Tibial artery (tissue), 4 donors: Measurements from ENCODE around the gene BASP1.
"Not testable (repeated sequence)": the region's sequence is repeated elsewhere in the genome, so short reads cannot be mapped to it uniquely, and the experiment has no call there.

Experiments
- DNase-seq, 2 donors: peaks; one replicate each; pipeline ENCODE4 v3.0.0-alpha.2; 2019
- H3K27ac ChIP-seq, 2 donors: fragments of 200-600 bp; sonication (generic) in 1 of 2; 1 replicate in 1 of 2; 2 replicates in 1 of 2; pipeline ENCODE4 v1.5.1; 2018 to 2019; ENCODE audit warnings: mild to moderate bottlenecking in 1 of 2
- H3K27me3 ChIP-seq, 2 donors: fragments of 200-600 bp; sonication (generic) in 1 of 2; one replicate each; pipeline versions ENCODE4 v1.5.1 to v1.6.0; 2016 to 2019
- H3K36me3 ChIP-seq, 3 donors: fragments of 200-600 bp; sonication (generic) in 2 of 3; one replicate each; pipeline ENCODE4 v1.5.1; 2016 to 2019; ENCODE audit warnings: mild to moderate bottlenecking in 2 of 3
- H3K4me1 ChIP-seq, 4 donors: fragments of 200-600 bp; sonication (generic) in 2 of 4; 1 replicate in 3 of 4; 2 replicates in 1 of 4; pipeline ENCODE4 v1.5.1; 2016 to 2019
- H3K4me3 ChIP-seq, 2 donors: fragments of 200-600 bp; sonication (generic) in 1 of 2; 1 replicate in 1 of 2; 2 replicates in 1 of 2; pipeline ENCODE4 v1.5.1; 2018 to 2019; ENCODE audit warnings: mild to moderate bottlenecking in 2 of 2
- H3K9me3 ChIP-seq, 3 donors: fragments of 200-600 bp; sonication (generic) in 1 of 3; one replicate each; pipeline ENCODE4 v1.5.1; 2016 to 2019
- intact Hi-C: fragments of 100-400 bp; cut with DNase I; formaldehyde crosslinking; loops from one replicate; pipeline ENCODE4 v1.15.0; 2023; ENCODE audit warnings: low total_unique reads
- TF ChIP-seq, protein P1 (sequence below), 2 experiments: fragments of 200-600 bp in 1 of 2; fragments of 450-650 bp in 1 of 2; IDR thresholded peaks; one replicate each; pipeline ENCODE4 v1.5.1; 2017 to 2019; ENCODE audit warnings: antibody characterized with exemption in 2 of 2, mild to moderate bottlenecking in 1 of 2, moderate library complexity in 1 of 2

The BASP1 gene

DNA sequence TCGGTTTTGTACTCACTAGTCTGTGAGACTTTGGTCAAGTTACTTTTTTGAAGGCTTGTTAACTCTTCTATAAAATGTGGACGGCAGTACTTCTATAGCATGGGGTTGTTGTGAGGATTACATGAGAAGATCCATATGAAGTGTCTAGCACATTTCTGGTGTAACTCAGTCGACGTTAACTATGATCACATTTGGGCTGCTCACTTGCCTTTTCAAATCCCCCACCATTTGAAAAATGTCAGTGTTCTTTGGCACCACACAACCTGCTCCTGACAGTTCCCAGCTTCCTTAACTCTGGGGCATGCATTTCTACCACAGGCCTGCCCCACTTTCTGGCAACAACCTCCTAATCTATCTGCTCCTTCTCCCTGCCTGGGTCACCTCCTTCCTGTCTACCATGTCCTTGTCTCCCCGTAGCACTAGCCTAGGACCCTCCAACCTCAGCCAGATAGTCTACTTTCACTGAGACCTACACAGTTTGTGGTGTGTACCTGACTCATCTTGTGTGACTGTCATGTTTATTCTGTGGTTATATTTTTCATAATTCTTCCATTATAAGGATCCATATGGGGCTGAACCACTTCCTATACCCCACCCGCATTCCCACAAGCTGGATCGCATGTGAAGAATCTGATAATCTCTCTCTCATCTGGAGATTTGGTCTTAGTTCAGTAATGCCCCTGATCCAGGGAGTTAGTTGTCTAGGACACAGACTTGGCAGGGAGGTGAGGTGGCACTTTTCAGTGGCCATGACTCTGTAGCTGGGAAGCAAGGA lies 30.2 kb upstream of the BASP1 start:
- no peaks in the 10 kb centered on the region for H3K9me3 ChIP-seq
- no peaks in the 10 kb centered on the region for H3K27me3 ChIP-seq
- H3K36me3 ChIP-seq: no peaks in the 10 kb centered on the region
- intact Hi-C loops: loop anchor here (5.0 to 10.0 kb wide), 3 partner anchors 52 to 492 kb away; no protein-coding TSS in a partner anchor
- H3K4me1 ChIP-seq: peaks cover 0 to 37% (median 8%) of the 10 kb centered on the region in 4 donors
- no peak overlapping the region for H3K27ac ChIP-seq
- H3K4me3 ChIP-seq: no peak overlapping the region
- TF ChIP-seq, protein P1, sequence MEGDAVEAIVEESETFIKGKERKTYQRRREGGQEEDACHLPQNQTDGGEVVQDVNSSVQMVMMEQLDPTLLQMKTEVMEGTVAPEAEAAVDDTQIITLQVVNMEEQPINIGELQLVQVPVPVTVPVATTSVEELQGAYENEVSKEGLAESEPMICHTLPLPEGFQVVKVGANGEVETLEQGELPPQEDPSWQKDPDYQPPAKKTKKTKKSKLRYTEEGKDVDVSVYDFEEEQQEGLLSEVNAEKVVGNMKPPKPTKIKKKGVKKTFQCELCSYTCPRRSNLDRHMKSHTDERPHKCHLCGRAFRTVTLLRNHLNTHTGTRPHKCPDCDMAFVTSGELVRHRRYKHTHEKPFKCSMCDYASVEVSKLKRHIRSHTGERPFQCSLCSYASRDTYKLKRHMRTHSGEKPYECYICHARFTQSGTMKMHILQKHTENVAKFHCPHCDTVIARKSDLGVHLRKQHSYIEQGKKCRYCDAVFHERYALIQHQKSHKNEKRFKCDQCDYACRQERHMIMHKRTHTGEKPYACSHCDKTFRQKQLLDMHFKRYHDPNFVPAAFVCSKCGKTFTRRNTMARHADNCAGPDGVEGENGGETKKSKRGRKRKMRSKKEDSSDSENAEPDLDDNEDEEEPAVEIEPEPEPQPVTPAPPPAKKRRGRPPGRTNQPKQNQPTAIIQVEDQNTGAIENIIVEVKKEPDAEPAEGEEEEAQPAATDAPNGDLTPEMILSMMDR (IDR thresholded peaks at IDR 0.05): no peak
- no peak for DNase-seq

DNA sequence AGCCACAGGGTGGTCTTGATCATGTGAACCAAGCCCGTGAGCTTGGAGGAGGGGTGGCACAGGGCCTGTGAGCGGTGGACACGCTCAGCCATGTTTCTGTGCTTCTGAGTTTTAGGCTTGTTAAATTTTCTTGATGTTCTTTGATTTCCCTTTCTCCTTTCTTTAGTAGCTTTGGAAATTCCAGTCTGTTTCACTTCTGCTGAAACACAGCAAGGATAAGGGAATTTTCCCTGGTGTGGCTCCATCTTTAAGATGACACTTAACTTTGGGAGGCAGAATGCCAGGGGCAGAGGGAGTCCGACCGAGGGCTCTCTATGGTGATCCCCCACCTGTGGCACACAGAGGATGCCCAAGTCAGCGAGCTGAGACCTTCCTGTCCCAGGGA lies 29.7 kb upstream of the BASP1 start:
- no peaks in the 10 kb centered on the region for H3K9me3 ChIP-seq
- no peak for DNase-seq
- TF ChIP-seq, protein P1 (IDR thresholded peaks at IDR 0.05): no peak
- no peak overlapping the region for H3K27ac ChIP-seq
- H3K27me3 ChIP-seq: no peaks in the 10 kb centered on the region
- no peak overlapping the region for H3K4me3 ChIP-seq
- intact Hi-C loops: loop anchor here (5.0 to 10.0 kb wide), 3 partner anchors 53 to 493 kb away; no protein-coding TSS in a partner anchor
- peaks cover 0 to 37% (median 8%) of the 10 kb centered on the region in 4 donors for H3K4me1 ChIP-seq
- H3K36me3 ChIP-seq: no peaks in the 10 kb centered on the region

DNA sequence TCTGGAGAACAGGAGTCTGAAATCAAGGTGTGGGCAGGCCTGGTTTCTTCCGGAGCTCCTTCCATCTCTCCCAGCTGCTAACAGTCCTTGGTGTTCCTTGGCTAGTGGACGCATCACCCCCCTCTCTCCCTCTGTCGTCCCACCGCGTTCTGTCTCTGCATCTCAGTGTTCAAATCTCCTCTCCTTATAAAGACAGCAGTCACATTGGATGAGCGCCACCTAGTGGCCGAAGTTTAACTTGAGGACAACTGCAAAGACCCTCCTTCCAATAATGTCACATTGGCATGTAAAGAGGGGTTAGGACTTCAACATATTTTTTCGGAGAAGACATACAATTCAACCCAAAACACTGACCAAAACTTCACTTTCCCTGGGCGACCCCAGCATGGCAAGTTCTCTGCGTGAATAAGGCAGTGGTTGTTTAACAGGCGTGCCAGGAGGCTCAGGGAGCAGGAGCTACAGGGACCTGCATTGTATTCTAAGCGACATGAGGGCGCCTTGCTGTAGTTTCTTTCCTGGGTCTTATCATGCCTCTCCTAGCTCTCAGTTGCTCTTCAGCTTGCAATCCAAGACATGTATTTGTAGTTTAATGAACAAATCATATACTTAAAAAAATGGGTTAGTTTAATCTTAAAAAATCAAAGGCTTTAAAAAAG lies 27.9 kb upstream of the BASP1 start:
- H3K4me3 ChIP-seq: no peak overlapping the region
- DNase-seq: peak; percentile 77 to 86
- H3K27ac ChIP-seq: no peak overlapping the region
- H3K9me3 ChIP-seq: no peaks in the 10 kb centered on the region
- H3K36me3 ChIP-seq: no peaks in the 10 kb centered on the region
- TF ChIP-seq, protein P1 (IDR thresholded peaks at IDR 0.05): peak; percentile 75 to 76
- no peaks in the 10 kb centered on the region for H3K27me3 ChIP-seq
- intact Hi-C loops: loop anchor here (2.0 to 10.0 kb wide), 6 partner anchors 55 to 725 kb away; partner anchors contain the start of gene ZNF622
- peaks cover 0 to 37% (median 8%) of the 10 kb centered on the region in 4 donors for H3K4me1 ChIP-seq

DNA sequence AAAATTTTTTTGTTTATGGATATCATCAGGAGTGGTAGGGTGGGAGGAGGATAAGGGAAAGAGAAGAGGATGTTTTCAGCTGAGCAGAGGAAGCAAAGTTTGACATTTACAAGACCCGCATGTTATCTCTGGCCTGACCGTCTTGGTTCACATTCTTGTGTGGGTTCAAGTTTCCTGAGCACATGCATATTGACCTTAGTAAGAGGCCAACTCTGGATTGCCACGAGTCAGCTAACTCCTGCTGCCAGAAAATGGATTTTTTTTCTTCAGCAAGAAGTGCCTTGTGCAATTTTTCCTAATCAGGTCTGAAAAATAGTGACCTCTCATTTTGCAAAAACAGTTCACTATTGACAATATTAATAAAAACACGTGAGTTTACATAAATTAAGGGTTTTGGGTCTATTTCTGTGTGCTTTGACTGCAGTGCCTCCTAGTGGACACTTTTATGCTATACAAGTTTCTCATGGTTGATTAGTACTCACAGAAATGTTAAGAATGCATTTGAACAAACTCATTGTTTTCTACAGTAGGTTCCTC lies 27.1 kb upstream of the BASP1 start:
- peaks cover 0 to 34% (median 8%) of the 10 kb centered on the region in 4 donors for H3K4me1 ChIP-seq
- no peaks in the 10 kb centered on the region for H3K9me3 ChIP-seq
- no peaks in the 10 kb centered on the region for H3K36me3 ChIP-seq
- intact Hi-C loops: loop anchor here (2.0 to 10.0 kb wide), 3 partner anchors 383 to 726 kb away; partner anchors contain the start of gene ZNF622
- no peaks in the 10 kb centered on the region for H3K27me3 ChIP-seq
- no peak overlapping the region for H3K27ac ChIP-seq
- H3K4me3 ChIP-seq: no peak overlapping the region
- DNase-seq: peak in 1 of 2 donors; percentile 27
- TF ChIP-seq, protein P1 (IDR thresholded peaks at IDR 0.05): peak; percentile 83 to 89

DNA sequence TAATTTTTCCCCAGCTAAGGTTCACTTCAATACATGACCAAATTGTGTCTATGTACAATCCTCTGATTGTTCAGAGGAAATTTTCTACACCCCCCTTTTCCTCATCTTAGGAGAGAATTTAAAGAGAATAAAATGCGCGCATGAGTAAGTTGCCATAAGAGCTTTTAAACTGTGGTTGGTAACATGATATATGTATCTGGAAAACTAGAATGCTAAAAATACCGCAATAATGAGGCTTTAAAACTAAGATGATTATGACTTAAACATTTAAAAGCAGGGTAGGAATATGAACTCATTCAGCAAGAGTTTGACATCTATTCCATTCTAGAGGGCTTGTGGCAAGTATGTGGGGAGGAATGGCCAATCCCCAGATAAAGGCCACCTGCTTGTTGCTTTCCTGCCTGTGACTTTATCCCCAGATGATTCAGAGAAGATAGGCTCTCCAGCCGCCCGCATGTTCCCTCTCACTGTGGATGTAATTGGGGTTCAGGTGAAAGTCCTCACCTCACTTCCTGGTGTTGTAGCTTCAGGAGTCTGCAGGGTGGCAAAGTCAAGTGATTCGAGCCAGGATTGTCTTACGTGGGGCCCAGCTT lies 26.5 kb upstream of the BASP1 start:
- Histone ChIP-seq H3K36me3 (no peaks in the 10 kb centered on the region), H3K4me3 (no peak overlapping the region), H3K27me3 (no peaks in the 10 kb centered on the region), H3K4me1 (peaks cover 0 to 28% (median 8%) of the 10 kb centered on the region in 4 donors), H3K9me3 (no peaks in the 10 kb centered on the region), H3K27ac (no peak overlapping the region)
- DNase-seq: no peak
- intact Hi-C loops: loop anchor here (2.0 to 10.0 kb wide), 3 partner anchors 384 to 726 kb away; partner anchors contain the start of gene ZNF622
- TF ChIP-seq, protein P1 (IDR thresholded peaks at IDR 0.05): no peak

DNA sequence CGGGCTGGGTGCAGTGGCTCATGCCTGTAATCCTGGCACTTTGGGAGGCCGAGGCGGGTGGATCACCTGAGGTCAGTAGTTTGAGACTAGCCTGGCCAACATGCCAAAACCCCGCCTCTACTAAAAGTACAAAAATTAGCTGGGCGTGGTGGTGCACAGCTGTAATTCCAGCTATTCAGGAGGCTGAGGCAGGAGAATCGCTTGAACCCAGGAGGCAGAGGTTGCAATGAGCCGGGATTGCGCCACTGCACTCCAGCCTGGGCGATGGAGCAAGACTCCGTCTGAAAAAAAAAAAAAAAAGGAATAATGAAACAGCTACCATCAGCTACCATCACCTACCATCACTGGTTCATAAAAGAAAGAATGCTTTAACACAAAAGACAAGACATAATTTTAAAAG lies 25.9 kb upstream of the BASP1 start:
- intact Hi-C loops: loop anchor here (2.0 to 10.0 kb wide), 3 partner anchors 384 to 727 kb away; partner anchors contain the start of gene ZNF622
- DNase-seq, H3K9me3 ChIP-seq, H3K4me3 ChIP-seq, H3K36me3 ChIP-seq, H3K27me3 ChIP-seq, H3K27ac ChIP-seq: not testable (repeated sequence)
- H3K4me1 ChIP-seq: peaks cover 0 to 22% (median 2%) of the 10 kb centered on the region in 4 donors
